ENCODE measurements around the gene RELN. TPM values are rescaled to one million over a fixed set of nuclear protein-coding genes. Genes with fewer than 3 reads are reported as not detected.

The RELN gene
- total and polyA plus RNA-seq, 9 of the 15 experiments (the other 6 are each of a cell fraction or from before 2014, with no cell fraction given), result 12.9 to 43.2 (median 18.1) TPM

- TF ChIP-seq RAD51 (IDR thresholded peaks at IDR 0.05; ENCODE audit: borderline replicate concordance, low read depth), result no peak
- TF ChIP-seq ZFP91 (CRISPR knock-in tag; IDR thresholded peaks at IDR 0.05), result no peak
- no peak for TF ChIP-seq OTX1 (CRISPR knock-in tag; IDR thresholded peaks at IDR 0.05)
- no peak for TF ChIP-seq SMARCB1 (IDR thresholded peaks at IDR 0.05; ENCODE audit: insufficient read length, low read depth)
- no peak for TF ChIP-seq ZFP30 (CRISPR knock-in tag; IDR thresholded peaks at IDR 0.05; ENCODE audit: borderline replicate concordance)
- TF ChIP-seq ZNF124 (CRISPR knock-in tag; IDR thresholded peaks at IDR 0.05), result no peak
- no peak; the same call in 1 of the 2 replicates for TF ChIP-seq ZBTB12 (CRISPR knock-in tag; IDR thresholded peaks at IDR 0.05)
- no peak for TF ChIP-seq USF1 (CRISPR knock-in tag; IDR thresholded peaks at IDR 0.05)
- TF ChIP-seq ZNF79 (CRISPR knock-in tag; IDR thresholded peaks at IDR 0.05; ENCODE audit: low read depth), result peak; percentile 86
- no peak for TF ChIP-seq SLC30A9 (CRISPR knock-in tag; IDR thresholded peaks at IDR 0.05)
- peak; percentile 92 for TF ChIP-seq TCF15 (CRISPR knock-in tag; IDR thresholded peaks at IDR 0.05)
- peak; percentile 54; the same call in 1 of the 2 replicates for TF ChIP-seq STAT5B (CRISPR knock-in tag; IDR thresholded peaks at IDR 0.05)
- peak; percentile 37; the same call in 1 of the 2 replicates for TF ChIP-seq ATF7 (IDR thresholded peaks at IDR 0.05)
- TF ChIP-seq ZNF699 (CRISPR knock-in tag; IDR thresholded peaks at IDR 0.05; ENCODE audit: insufficient replicate concordance), result peak; percentile 23
- TF ChIP-seq ZNF217 (CRISPR knock-in tag; IDR thresholded peaks at IDR 0.05), result no peak
- TF ChIP-seq MBD1 (CRISPR knock-in tag; IDR thresholded peaks at IDR 0.05), result no peak
These were observed 179.2 kb downstream of the RELN start (continued) for GRCh38 chr7:103810112-103810744.
